IMR-90 (cell line): ENCODE results near the gene TTC9C. TPM values are rescaled to one million over a fixed set of nuclear protein-coding genes. Genes with fewer than 3 reads are reported as not detected.

ENCODE experiments used
- FOS ChIP-seq: fragments of 150-350 bp; IDR thresholded peaks from 2 replicates; pipeline ENCODE4 v1.6.1; 2016; ENCODE audit warnings: low read depth, low read length
- MXI1 ChIP-seq: IDR thresholded peaks from 2 replicates; pipeline ENCODE4 v1.6.1; 2012; ENCODE audit warnings: low read depth, mild to moderate bottlenecking, low read length, moderate library complexity, borderline replicate concordance
- POLR2A ChIP-seq: IDR thresholded peaks from 2 replicates; pipeline ENCODE4 v1.6.1; 2012; ENCODE audit warnings: mild to moderate bottlenecking, low read depth, low read length
- RFX5 ChIP-seq: IDR thresholded peaks from 2 replicates; pipeline ENCODE4 v1.8.0; 2012; ENCODE audit warnings: low read depth, mild to moderate bottlenecking, low read length, moderate library complexity
- polyA plus RNA-seq, 3 experiments: library from polyadenylated mRNA; depleted of rRNA; stranded (reverse); fragments of >200 nt; gene quantifications; 2 replicates each; pipeline ENCODE4 v1.2.3, GENCODE V29; 2012; ENCODE audit warnings: low replicate concordance in 1 of 3
- total RNA-seq: library from RNA; depleted of rRNA; stranded (reverse); fragments of >200 nt; gene quantifications from 2 replicates; pipeline ENCODE4 v1.2.3, GENCODE V29; 2012; rRNA removed

The TTC9C gene
- total and polyA plus RNA-seq, 2 of the 4 experiments (the other 2 are of a cell fraction): 32.9 to 37.1 TPM

- peak; percentile 80 for TF ChIP-seq MXI1
- no peak for TF ChIP-seq RFX5
- peak; percentile 81 for TF ChIP-seq POLR2A
- TF ChIP-seq FOS: 0 out of 2 replicates have a peak, but pooled peaks have one; percentile 7
Measured at GRCh38 chr11:62787005-62787759, 58.9 kb downstream of the TTC9C start, which contains the start of gene TMEM179B (continued).

Other genes with a start within 250 kb of the TTC9C start
- 695 and 735 TPM in 2 replicates for gene AHNAK, start 181.7 kb upstream of the TTC9C start, total RNA-seq
- 80.7 and 95.1 TPM in 2 replicates for gene AHNAK, start 181.7 kb upstream of the TTC9C start, polyA plus RNA-seq (2012; rRNA removed)
- gene EEF1G, start 154.6 kb upstream of the TTC9C start, total RNA-seq: 1,598 and 1,857 TPM in 2 replicates
- 1,684 and 1,697 TPM in 2 replicates for gene EEF1G, start 154.6 kb upstream of the TTC9C start, polyA plus RNA-seq (2012; rRNA removed)
- gene TUT1, start 137.0 kb upstream of the TTC9C start, total RNA-seq: 3.3 and 4.3 TPM in 2 replicates
- gene TUT1, start 137.0 kb upstream of the TTC9C start, polyA plus RNA-seq (2012; rRNA removed): 10.1 TPM in 2 replicates
- gene MTA2, start 126.6 kb upstream of the TTC9C start, total RNA-seq: 126 and 136 TPM in 2 replicates
- gene MTA2, start 126.6 kb upstream of the TTC9C start, polyA plus RNA-seq (2012; rRNA removed): 28.0 and 34.8 TPM in 2 replicates
- 4.4 and 5.0 TPM in 2 replicates for gene EML3, start 115.7 kb upstream of the TTC9C start, total RNA-seq
- gene EML3, start 115.7 kb upstream of the TTC9C start, polyA plus RNA-seq (2012; rRNA removed): 24.7 and 26.1 TPM in 2 replicates
- 2.2 TPM in 2 replicates for gene ROM1, start 115.2 kb upstream of the TTC9C start, total RNA-seq
- 1.7 and 2.5 TPM in 2 replicates for gene ROM1, start 115.2 kb upstream of the TTC9C start, polyA plus RNA-seq (2012; rRNA removed)
- 10.4 and 10.6 TPM in 2 replicates for gene B3GAT3, start 106.5 kb upstream of the TTC9C start, total RNA-seq
- gene B3GAT3, start 106.5 kb upstream of the TTC9C start, polyA plus RNA-seq (2012; rRNA removed): 38.4 and 51.7 TPM in 2 replicates
- gene GANAB, start 81.9 kb upstream of the TTC9C start, total RNA-seq: 182 and 209 TPM in 2 replicates
- gene GANAB, start 81.9 kb upstream of the TTC9C start, polyA plus RNA-seq (2012; rRNA removed): 323 and 344 TPM in 2 replicates
- gene INTS5, start 75.2 kb upstream of the TTC9C start, total RNA-seq: 8.9 and 11.8 TPM in 2 replicates
- 14.7 and 14.8 TPM in 2 replicates for gene INTS5, start 75.2 kb upstream of the TTC9C start, polyA plus RNA-seq (2012; rRNA removed)
- gene C11orf98, start 63.3 kb upstream of the TTC9C start, total RNA-seq: 41.2 and 53.6 TPM in 2 replicates
- 62.3 and 68.9 TPM in 2 replicates for gene C11orf98, start 63.3 kb upstream of the TTC9C start, polyA plus RNA-seq (2012; rRNA removed)
- gene CSKMT, start 63.2 kb upstream of the TTC9C start, total RNA-seq: 6.4 and 7.9 TPM in 2 replicates
- gene CSKMT, start 63.2 kb upstream of the TTC9C start, polyA plus RNA-seq (2012; rRNA removed): 5.3 and 6.2 TPM in 2 replicates
- 5.7 and 6.7 TPM in 2 replicates for gene UQCC3, start 56.8 kb upstream of the TTC9C start, total RNA-seq
- 9.7 and 13.7 TPM in 2 replicates for gene UQCC3, start 56.8 kb upstream of the TTC9C start, polyA plus RNA-seq (2012; rRNA removed)
- 1.4 and 1.6 TPM in 2 replicates for gene LBHD1, start 56.2 kb upstream of the TTC9C start, total RNA-seq
- gene LBHD1, start 56.2 kb upstream of the TTC9C start, polyA plus RNA-seq (2012; rRNA removed): 2.9 and 4.0 TPM in 2 replicates
- gene UBXN1, start 49.4 kb upstream of the TTC9C start, total RNA-seq: 50.0 and 83.0 TPM in 2 replicates
- 81.6 and 96.9 TPM in 2 replicates for gene UBXN1, start 49.4 kb upstream of the TTC9C start, polyA plus RNA-seq (2012; rRNA removed)
- 0.28 and 0.36 TPM in 2 replicates for gene LRRN4CL, start 39.0 kb upstream of the TTC9C start, total RNA-seq
- gene LRRN4CL, start 39.0 kb upstream of the TTC9C start, polyA plus RNA-seq (2012; rRNA removed): 0.84 and 1.1 TPM in 2 replicates
- gene BSCL2, start 21.1 kb upstream of the TTC9C start, total RNA-seq: 19.4 and 26.2 TPM in 2 replicates
- gene BSCL2, start 21.1 kb upstream of the TTC9C start, polyA plus RNA-seq (2012; rRNA removed): 46.0 and 47.1 TPM in 2 replicates
- not detected in 2 replicates for gene GNG3, start 20.8 kb upstream of the TTC9C start, total RNA-seq
- gene GNG3, start 20.8 kb upstream of the TTC9C start, polyA plus RNA-seq (2012; rRNA removed): not detected in 2 replicates
- 3.9 and 5.0 TPM in 2 replicates for gene HNRNPUL2, start 1.0 kb upstream of the TTC9C start, total RNA-seq
- 25.5 and 30.2 TPM in 2 replicates for gene HNRNPUL2, start 1.0 kb upstream of the TTC9C start, polyA plus RNA-seq (2012; rRNA removed)
- gene ZBTB3, start 25.7 kb downstream of the TTC9C start, total RNA-seq: 7.8 and 8.1 TPM in 2 replicates
- gene ZBTB3, start 25.7 kb downstream of the TTC9C start, polyA plus RNA-seq (2012; rRNA removed): 2.3 and 3.4 TPM in 2 replicates
- 110 and 154 TPM in 2 replicates for gene POLR2G, start 33.1 kb downstream of the TTC9C start, total RNA-seq
- 157 and 165 TPM in 2 replicates for gene POLR2G, start 33.1 kb downstream of the TTC9C start, polyA plus RNA-seq (2012; rRNA removed)
- 8.1 and 9.5 TPM in 2 replicates for gene TAF6L, start 42.9 kb downstream of the TTC9C start, total RNA-seq
- 13.5 and 14.5 TPM in 2 replicates for gene TAF6L, start 42.9 kb downstream of the TTC9C start, polyA plus RNA-seq (2012; rRNA removed)
- gene TMEM179B, start 58.9 kb downstream of the TTC9C start, total RNA-seq: 20.0 and 29.4 TPM in 2 replicates
- gene TMEM179B, start 58.9 kb downstream of the TTC9C start, polyA plus RNA-seq (2012; rRNA removed): 67.1 and 71.5 TPM in 2 replicates
- 9.7 and 14.2 TPM in 2 replicates for gene TMEM223, start 63.5 kb downstream of the TTC9C start, total RNA-seq
- 15.7 and 18.0 TPM in 2 replicates for gene TMEM223, start 63.5 kb downstream of the TTC9C start, polyA plus RNA-seq (2012; rRNA removed)
- gene NXF1, start 77.0 kb downstream of the TTC9C start, total RNA-seq: 26.3 and 27.5 TPM in 2 replicates
- gene NXF1, start 77.0 kb downstream of the TTC9C start, polyA plus RNA-seq (2012; rRNA removed): 90.4 and 97.4 TPM in 2 replicates
- 48.6 and 49.5 TPM in 2 replicates for gene STX5, start 103.6 kb downstream of the TTC9C start, total RNA-seq
- 43.1 and 43.5 TPM in 2 replicates for gene STX5, start 103.6 kb downstream of the TTC9C start, polyA plus RNA-seq (2012; rRNA removed)
- not detected in 2 replicates for gene TEX54, start 104.4 kb downstream of the TTC9C start, total RNA-seq
- not detected in 2 replicates for gene TEX54, start 104.4 kb downstream of the TTC9C start, polyA plus RNA-seq (2012; rRNA removed)
- gene WDR74, start 111.1 kb downstream of the TTC9C start, total RNA-seq: 40.8 and 44.3 TPM in 2 replicates
- gene WDR74, start 111.1 kb downstream of the TTC9C start, polyA plus RNA-seq (2012; rRNA removed): 38.4 and 41.9 TPM in 2 replicates
- gene SLC3A2, start 152.4 kb downstream of the TTC9C start, total RNA-seq: 114 and 140 TPM in 2 replicates
- 239 TPM in 2 replicates for gene SLC3A2, start 152.4 kb downstream of the TTC9C start, polyA plus RNA-seq (2012; rRNA removed)
- not detected in 2 replicates for gene CHRM1, start 192.9 kb downstream of the TTC9C start, total RNA-seq
- not detected in 2 replicates for gene CHRM1, start 192.9 kb downstream of the TTC9C start, polyA plus RNA-seq (2012; rRNA removed)